ENCODE measurements around the gene GIPC3. TPM values are rescaled to one million over a fixed set of nuclear protein-coding genes. Genes with fewer than 3 reads are reported as not detected.

Gene GIPC3
- total RNA-seq, 4 donors from 2014 or later: 0.13 to 5.8 (median 0.70) TPM

DNA sequence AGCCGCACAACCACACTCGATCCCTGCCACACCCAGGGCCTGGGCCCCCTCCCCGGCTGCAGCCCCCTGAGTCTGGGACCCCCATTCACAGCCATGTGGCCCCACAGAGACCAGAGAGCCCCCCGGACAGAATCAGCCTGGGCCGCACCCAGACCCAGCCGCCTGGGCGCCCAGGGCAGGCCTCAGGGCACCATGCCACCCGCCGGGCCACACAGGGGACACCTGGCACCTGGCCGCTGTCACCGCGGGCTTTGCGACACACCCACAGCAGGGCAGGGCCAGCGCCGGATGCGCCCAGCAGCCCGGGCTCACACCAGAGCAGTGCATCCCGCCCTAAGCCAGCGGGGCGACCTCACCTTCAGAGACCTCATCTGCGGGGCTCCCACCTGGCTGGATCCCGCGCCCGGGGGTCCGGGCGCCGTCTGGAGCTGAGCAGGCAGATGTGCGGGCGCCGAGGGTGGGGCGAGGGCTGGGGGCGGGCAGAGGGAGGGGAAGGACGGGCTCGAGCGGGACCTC lies 21.0 kb downstream of the GIPC3 start:
- no peak for TF ChIP-seq CTCF (IDR thresholded peaks at IDR 0.05)
- TF ChIP-seq POLR2A (IDR thresholded peaks at IDR 0.05): no peak

DNA sequence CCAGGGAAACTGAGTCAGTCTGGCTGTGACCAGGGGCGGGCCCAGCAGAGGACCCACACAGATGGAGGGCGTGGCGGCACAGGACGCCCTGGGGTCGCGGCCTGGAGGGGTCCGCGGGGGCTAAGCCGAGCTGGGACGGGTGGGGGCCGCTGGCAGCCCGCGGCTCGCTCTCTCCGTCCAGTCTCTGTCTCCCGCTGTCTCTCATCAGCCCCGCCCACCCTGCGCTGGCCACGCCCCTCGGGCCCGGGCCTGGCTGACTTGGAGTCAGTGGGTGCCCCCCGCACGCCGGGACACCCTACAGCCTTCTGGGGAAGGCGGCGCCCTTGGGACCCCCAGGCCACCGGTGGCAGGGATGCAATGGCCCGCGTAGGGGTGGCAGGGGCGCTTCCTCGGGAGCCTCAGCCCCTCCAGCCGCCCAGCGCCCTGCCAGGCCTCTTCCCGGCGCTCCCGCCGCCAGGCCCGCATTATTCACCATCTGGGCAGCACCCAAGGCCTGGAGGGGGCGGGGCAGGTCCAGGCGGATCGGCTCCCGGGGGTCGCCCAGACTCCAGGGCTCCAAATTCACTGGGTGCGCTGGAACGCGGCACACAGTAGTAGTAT lies 21.5 kb downstream of the GIPC3 start, which contains the start of gene TBXA2R:
Gene TBXA2R (minus strand): TSS at position 186 of the 600 bp plus-strand sequence. CDS start 6,241 bp downstream, outside the sequence.
- Histone ChIP-seq H3K27ac (peak within 1 kb of the TSS; percentile 55 to 74 (median 70)), H3K9me3 (no peaks in the 10 kb centered on the region), H3K4me1 (peaks cover 0 to 40% (median 23%) of the 10 kb centered on the region in 4 donors), H3K36me3 (peaks cover 0 to 10% (median 0%) of the 10 kb centered on the region in 3 donors), H3K27me3 (no peaks in the 10 kb centered on the region), H3K4me3 (peak within 1 kb of the TSS; percentile 41 to 57 (median 48))
- DNase-seq: peak; percentile 67 to 87 (median 78)
- no peak for TF ChIP-seq CTCF (IDR thresholded peaks at IDR 0.05)
- no peak for TF ChIP-seq POLR2A (IDR thresholded peaks at IDR 0.05)

More for the DNA sequence above, 21.0 kb downstream of the GIPC3 start:
- Histone ChIP-seq H3K36me3 (peaks cover 0 to 4% (median 0%) of the 10 kb centered on the region in 3 donors), H3K4me3 (peak overlapping the region; percentile 41 to 57 (median 48)), H3K9me3 (no peaks in the 10 kb centered on the region), H3K27me3 (no peaks in the 10 kb centered on the region), H3K27ac (peak overlapping the region; percentile 55 to 74 (median 70)), H3K4me1 (peaks cover 0 to 40% (median 23%) of the 10 kb centered on the region in 4 donors)
- peak; percentile 54 to 81 (median 79) for DNase-seq

GRCh38 chr19:3607303-3608078 lies 22.2 kb downstream of the GIPC3 start:
- H3K4me3 ChIP-seq: peak overlapping the region; percentile 41 to 57 (median 48)
- peaks cover 0 to 40% (median 23%) of the 10 kb centered on the region in 4 donors for H3K4me1 ChIP-seq
- TF ChIP-seq POLR2A (IDR thresholded peaks at IDR 0.05): no peak
- TF ChIP-seq CTCF (IDR thresholded peaks at IDR 0.05): no peak
- H3K27ac ChIP-seq: peak overlapping the region; percentile 55 to 74 (median 70)
- no peaks in the 10 kb centered on the region for H3K9me3 ChIP-seq
- no peaks in the 10 kb centered on the region for H3K27me3 ChIP-seq
- no peak for DNase-seq
- peaks cover 0 to 17% (median 0%) of the 10 kb centered on the region in 3 donors for H3K36me3 ChIP-seq

GRCh38 chr19:3608079-3608641 lies 22.9 kb downstream of the GIPC3 start:
- no peaks in the 10 kb centered on the region for H3K9me3 ChIP-seq
- DNase-seq: no peak
- H3K4me1 ChIP-seq: peaks cover 0 to 40% (median 24%) of the 10 kb centered on the region in 4 donors
- peaks cover 0 to 24% (median 0%) of the 10 kb centered on the region in 3 donors for H3K36me3 ChIP-seq
- H3K4me3 ChIP-seq: no peak overlapping the region
- H3K27me3 ChIP-seq: no peaks in the 10 kb centered on the region
- H3K27ac ChIP-seq: peak overlapping the region in 3 of 4 donors; percentile 31 to 74 (median 68)
- TF ChIP-seq CTCF (IDR thresholded peaks at IDR 0.05) (no peak), POLR2A (IDR thresholded peaks at IDR 0.05) (no peak)

DNA sequence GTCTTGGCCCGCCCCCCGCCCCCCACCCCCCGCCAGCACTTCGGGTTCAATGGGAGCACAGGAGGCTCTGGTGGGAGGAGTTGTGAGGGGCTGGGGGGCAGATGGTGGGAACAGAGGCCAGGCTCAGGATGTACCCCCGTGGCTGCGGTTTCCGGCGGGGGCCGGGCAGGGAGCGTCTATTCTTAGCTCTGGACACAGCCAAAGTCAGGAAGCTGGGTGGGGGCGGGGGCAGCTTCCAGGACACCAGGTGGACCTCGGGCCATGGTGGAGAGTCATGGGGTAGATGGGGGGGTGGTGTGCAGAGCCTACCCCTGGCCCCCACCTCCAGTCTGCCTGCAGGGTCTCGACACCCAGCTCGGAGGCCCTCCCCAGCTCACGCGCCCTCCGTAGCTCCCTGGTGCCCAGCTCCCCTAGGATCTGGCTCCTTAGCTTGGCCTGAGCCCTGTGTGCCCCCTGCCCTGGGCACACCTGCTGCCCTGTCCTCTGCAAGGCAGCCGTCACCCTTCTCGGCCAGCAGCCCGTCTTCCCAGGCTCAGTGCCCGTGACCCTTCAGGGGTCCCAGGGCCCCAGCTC lies 23.6 kb downstream of the GIPC3 start:
- H3K4me3 ChIP-seq: no peak overlapping the region
- H3K9me3 ChIP-seq: no peaks in the 10 kb centered on the region
- no peak for DNase-seq
- H3K36me3 ChIP-seq: peaks cover 0 to 30% (median 0%) of the 10 kb centered on the region in 3 donors
- H3K27ac ChIP-seq: peak overlapping the region in 3 of 4 donors; percentile 31 to 74 (median 68)
- H3K27me3 ChIP-seq: no peaks in the 10 kb centered on the region
- peaks cover 0 to 44% (median 26%) of the 10 kb centered on the region in 4 donors for H3K4me1 ChIP-seq
- no peak for TF ChIP-seq CTCF (IDR thresholded peaks at IDR 0.05)
- TF ChIP-seq POLR2A (IDR thresholded peaks at IDR 0.05): no peak
